Natural killer cell treated with Interleukin-12 subunit alpha and Interleukin-12 subunit beta and Interleukin-15 and Interleukin-18, amount 100 ng/mL, for 72 hours (primary cell): ENCODE results near the gene TESK1. TPM values are rescaled to one million over a fixed set of nuclear protein-coding genes. Genes with fewer than 3 reads are reported as not detected.

Experiments
- ATAC-seq, 2 donors: fragments of 150-1000 bp; cut with Tn5 transposase in 1 of 2; sonication (Bioruptor Pico), chemical (Tn5 transposase) in 1 of 2; 2 replicates each; pipeline ENCODE4 v1.10.0; 2021
- DNase-seq: peaks from one replicate; pipeline ENCODE4 v3.0.0; 2022; ENCODE audit warnings: low spot score
- H3K27ac Mint-ChIP-seq, 2 donors: 1 replicate in 1 of 2; 2 replicates in 1 of 2; pipeline ENCODE4 v1.8.0; 2022; ENCODE audit warnings: mixed read lengths in 2 of 2, mild to moderate bottlenecking in 1 of 2, moderate library complexity in 1 of 2
- H3K27me3 Mint-ChIP-seq, 2 donors: 1 replicate in 1 of 2; 2 replicates in 1 of 2; pipeline ENCODE4 v1.8.0; 2022; ENCODE audit warnings: mixed read lengths in 2 of 2
- H3K36me3 Mint-ChIP-seq: one replicate; pipeline ENCODE4 v1.8.0; 2022; ENCODE audit warnings: mixed read lengths
- H3K4me1 Mint-ChIP-seq, 2 donors: 1 replicate in 1 of 2; 2 replicates in 1 of 2; pipeline ENCODE4 v1.8.0; 2022; ENCODE audit warnings: low read depth in 2 of 2, mixed read lengths in 2 of 2, mild to moderate bottlenecking in 1 of 2
- H3K4me3 Mint-ChIP-seq: one replicate; pipeline ENCODE4 v1.8.0; 2022; ENCODE audit warnings: mixed read lengths
- H3K9me3 Mint-ChIP-seq: 2 replicates; pipeline ENCODE4 v1.8.0; 2022; ENCODE audit warnings: mixed read lengths
- total RNA-seq, 2 donors: library from RNA; stranded (reverse); gene quantifications; one replicate each; pipeline ENCODE4 v1.2.3, GENCODE V29; 2022

The TESK1 gene
- total RNA-seq: 10 to 100 TPM; 41.4 to 43.3 TPM

GRCh38 chr9:35604578-35605350 lies at the start of gene TESK1:
Gene TESK1, plus strand, starts transcription at chr9:35605262. Its CDS starts 358 bp downstream, at chr9:35605620.
- DNase-seq: peak; percentile 93
- peak within 1 kb of the TSS; percentile 97 to 99 for H3K27ac Mint-ChIP-seq
- ATAC-seq: peak; percentile 64 to 74
- H3K4me1 Mint-ChIP-seq: peaks cover 31 to 43% of the 10 kb centered on the region in 2 donors
- peak within 1 kb of the TSS; percentile 97 for H3K4me3 Mint-ChIP-seq
- H3K9me3 Mint-ChIP-seq: no peaks in the 10 kb centered on the region
- H3K27me3 Mint-ChIP-seq: no peaks in the 10 kb centered on the region
- H3K36me3 Mint-ChIP-seq: no peaks in the 10 kb centered on the region

DNA sequence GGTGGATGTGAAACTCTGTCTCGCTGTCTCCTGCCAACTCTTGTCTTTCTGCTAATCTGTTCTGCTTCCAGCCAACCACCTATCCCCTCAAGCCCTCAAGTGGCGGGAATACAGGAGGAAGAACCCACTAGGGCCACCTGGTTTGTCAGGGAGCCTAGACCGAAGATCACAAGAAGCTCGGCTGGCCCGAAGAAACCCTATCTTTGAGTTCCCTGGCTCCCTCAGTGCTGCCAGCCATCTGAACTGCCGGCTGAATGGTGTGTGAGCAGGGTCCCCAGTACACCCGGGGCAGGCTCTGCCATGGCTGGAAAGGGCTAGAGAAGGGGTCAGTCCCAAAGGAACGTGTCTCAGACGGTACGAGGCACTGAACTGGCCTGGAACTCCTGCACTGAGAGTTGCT lies 49.2 kb upstream of the TESK1 start:
- no peak for ATAC-seq
- H3K27me3 Mint-ChIP-seq: no peaks in the 10 kb centered on the region
- no peaks in the 10 kb centered on the region for H3K9me3 Mint-ChIP-seq
- peaks cover 0 to 6% of the 10 kb centered on the region in 2 donors for H3K4me1 Mint-ChIP-seq
- H3K27ac Mint-ChIP-seq: no peak overlapping the region
- H3K36me3 Mint-ChIP-seq: no peaks in the 10 kb centered on the region
- DNase-seq: no peak
- no peak overlapping the region for H3K4me3 Mint-ChIP-seq

- Mint-ChIP-seq H3K27me3 (no peaks in the 10 kb centered on the region), H3K36me3 (no peaks in the 10 kb centered on the region), H3K4me1 (peaks cover 0 to 6% of the 10 kb centered on the region in 2 donors), H3K9me3 (no peaks in the 10 kb centered on the region), H3K27ac (peak overlapping the region in 1 of 2 donors; percentile 11), H3K4me3 (no peak overlapping the region)
- ATAC-seq (no peak), DNase-seq (no peak)
Observed at GRCh38 chr9:35556776-35557175, 48.3 kb upstream of the TESK1 start.

DNA sequence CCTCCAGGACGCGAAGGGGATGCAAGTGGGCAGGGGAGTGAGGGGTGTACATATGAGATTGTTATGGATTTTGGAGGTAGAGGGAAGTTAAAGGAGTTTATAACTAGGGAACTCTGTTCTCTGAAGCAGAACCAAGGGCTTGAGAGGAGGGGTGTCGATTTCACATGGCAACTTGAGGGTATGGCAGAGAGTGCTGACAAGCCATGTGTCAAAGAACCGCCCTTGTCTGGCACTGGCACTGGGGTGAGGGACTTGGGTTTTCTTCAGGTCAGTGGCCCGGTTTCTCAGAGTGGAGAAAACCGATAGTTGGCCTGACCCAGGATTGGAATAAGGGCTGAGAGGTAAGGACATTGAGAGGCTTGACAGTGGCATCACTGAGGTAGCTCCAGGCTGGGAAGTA lies 47.7 kb upstream of the TESK1 start:
- Mint-ChIP-seq H3K27me3 (no peaks in the 10 kb centered on the region), H3K27ac (peak overlapping the region in 1 of 2 donors; percentile 11), H3K4me1 (peaks cover 0 to 6% of the 10 kb centered on the region in 2 donors), H3K9me3 (no peaks in the 10 kb centered on the region), H3K4me3 (no peak overlapping the region), H3K36me3 (no peaks in the 10 kb centered on the region)
- DNase-seq (no peak), ATAC-seq (no peak)

GRCh38 chr9:35558185-35558584 lies 46.9 kb upstream of the TESK1 start:
- no peaks in the 10 kb centered on the region for H3K9me3 Mint-ChIP-seq
- no peaks in the 10 kb centered on the region for H3K27me3 Mint-ChIP-seq
- peaks cover 0 to 6% of the 10 kb centered on the region in 2 donors for H3K4me1 Mint-ChIP-seq
- ATAC-seq (no peak), DNase-seq (no peak)
- H3K27ac Mint-ChIP-seq: no peak overlapping the region
- H3K36me3 Mint-ChIP-seq: no peaks in the 10 kb centered on the region
- no peak overlapping the region for H3K4me3 Mint-ChIP-seq

DNA sequence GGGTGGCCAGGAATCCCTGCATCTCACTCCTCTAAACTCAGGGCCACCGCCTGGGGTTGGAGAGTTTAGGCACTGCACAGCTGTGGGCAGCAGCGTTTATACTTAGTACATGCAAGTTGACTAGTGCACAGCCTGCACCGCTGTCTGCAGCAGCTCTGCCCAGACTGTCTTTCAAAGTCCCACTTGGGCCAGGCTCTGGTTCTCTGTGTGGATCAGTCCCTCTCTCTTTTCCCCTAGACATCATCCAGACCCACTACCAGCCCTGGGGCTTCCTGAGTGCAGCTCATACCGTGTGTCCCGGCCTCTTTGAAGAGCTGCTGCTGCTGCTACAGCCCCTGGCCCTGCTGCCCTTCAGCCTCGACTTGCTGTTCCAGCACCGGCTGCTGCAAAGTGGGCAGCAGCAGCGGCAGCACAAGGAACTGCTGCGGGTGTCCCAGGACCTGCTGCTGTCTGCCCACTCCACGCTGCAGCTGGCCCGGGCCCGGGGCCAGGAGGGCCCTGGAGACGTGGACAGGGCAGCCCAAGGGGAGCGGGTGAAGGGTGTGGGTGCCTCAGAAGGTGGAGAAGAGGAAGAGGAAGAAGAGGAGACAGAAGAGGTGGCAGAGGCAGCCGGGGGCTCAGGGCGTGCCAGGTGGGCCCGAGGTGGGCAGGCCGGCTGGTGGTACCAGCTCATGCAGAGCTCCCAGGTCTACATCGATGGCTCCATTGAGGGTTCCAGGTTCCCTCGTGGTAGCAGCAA lies 45.1 kb upstream of the TESK1 start:
- Mint-ChIP-seq H3K36me3 (no peaks in the 10 kb centered on the region), H3K9me3 (no peaks in the 10 kb centered on the region), H3K4me3 (no peak overlapping the region), H3K27ac (no peak overlapping the region), H3K4me1 (peaks cover 11 to 20% of the 10 kb centered on the region in 2 donors), H3K27me3 (no peaks in the 10 kb centered on the region)
- ATAC-seq: no peak
- DNase-seq: no peak

- Mint-ChIP-seq H3K27me3 (no peaks in the 10 kb centered on the region), H3K9me3 (no peaks in the 10 kb centered on the region), H3K4me3 (no peak overlapping the region), H3K36me3 (no peaks in the 10 kb centered on the region), H3K4me1 (peaks cover 11 to 24% of the 10 kb centered on the region in 2 donors), H3K27ac (no peak overlapping the region)
- no peak for DNase-seq
- no peak for ATAC-seq
Observed at GRCh38 chr9:35560625-35561337, 44.3 kb upstream of the TESK1 start.

- H3K9me3 Mint-ChIP-seq: no peaks in the 10 kb centered on the region
Observed at GRCh38 chr9:35561468-35562261, 43.4 kb upstream of the TESK1 start.

GRCh38 chr9:35562895-35563780 lies 41.9 kb upstream of the TESK1 start:
- H3K9me3 Mint-ChIP-seq: no peaks in the 10 kb centered on the region
- no peaks in the 10 kb centered on the region for H3K36me3 Mint-ChIP-seq
- H3K4me3 Mint-ChIP-seq: peak overlapping the region; percentile 22
- H3K4me1 Mint-ChIP-seq: peaks cover 11 to 22% of the 10 kb centered on the region in 2 donors
- peak overlapping the region; percentile 59 to 89 for H3K27ac Mint-ChIP-seq
- ATAC-seq (no peak), DNase-seq (no peak)
- no peaks in the 10 kb centered on the region for H3K27me3 Mint-ChIP-seq

More at GRCh38 chr9:35561468-35562261, 43.4 kb upstream of the TESK1 start:
- H3K27me3 Mint-ChIP-seq: no peaks in the 10 kb centered on the region
- no peak overlapping the region for H3K4me3 Mint-ChIP-seq
- DNase-seq (no peak), ATAC-seq (no peak)
- no peaks in the 10 kb centered on the region for H3K36me3 Mint-ChIP-seq
- peaks cover 11 to 25% of the 10 kb centered on the region in 2 donors for H3K4me1 Mint-ChIP-seq
- no peak overlapping the region for H3K27ac Mint-ChIP-seq

DNA sequence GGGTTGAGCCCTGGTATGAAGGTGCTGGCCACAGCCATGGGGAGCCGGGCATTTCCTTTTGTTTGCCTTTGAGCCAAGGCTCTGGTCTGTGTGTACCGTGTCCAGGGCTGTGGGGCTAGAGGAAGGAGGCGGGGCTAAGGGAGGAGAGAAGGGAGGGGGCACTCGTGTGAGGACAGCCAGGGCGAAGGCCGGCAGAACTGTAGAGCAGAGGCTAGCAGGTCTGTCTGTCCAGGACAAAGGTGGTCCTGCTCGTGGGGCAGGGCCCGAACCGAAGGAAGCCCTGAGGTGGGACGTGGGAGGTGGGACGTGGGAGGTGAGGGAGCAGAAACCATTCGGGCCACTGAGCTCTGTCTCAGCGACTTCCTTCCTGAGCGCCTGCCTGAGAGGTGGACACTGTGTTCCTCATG lies 41.3 kb upstream of the TESK1 start:
- no peaks in the 10 kb centered on the region for H3K36me3 Mint-ChIP-seq
- no peaks in the 10 kb centered on the region for H3K9me3 Mint-ChIP-seq
- DNase-seq (no peak), ATAC-seq (peak; percentile 28 to 61)
- peaks cover 11 to 22% of the 10 kb centered on the region in 2 donors for H3K4me1 Mint-ChIP-seq
- peak overlapping the region; percentile 22 for H3K4me3 Mint-ChIP-seq
- no peaks in the 10 kb centered on the region for H3K27me3 Mint-ChIP-seq
- H3K27ac Mint-ChIP-seq: peak overlapping the region; percentile 59 to 89

DNA sequence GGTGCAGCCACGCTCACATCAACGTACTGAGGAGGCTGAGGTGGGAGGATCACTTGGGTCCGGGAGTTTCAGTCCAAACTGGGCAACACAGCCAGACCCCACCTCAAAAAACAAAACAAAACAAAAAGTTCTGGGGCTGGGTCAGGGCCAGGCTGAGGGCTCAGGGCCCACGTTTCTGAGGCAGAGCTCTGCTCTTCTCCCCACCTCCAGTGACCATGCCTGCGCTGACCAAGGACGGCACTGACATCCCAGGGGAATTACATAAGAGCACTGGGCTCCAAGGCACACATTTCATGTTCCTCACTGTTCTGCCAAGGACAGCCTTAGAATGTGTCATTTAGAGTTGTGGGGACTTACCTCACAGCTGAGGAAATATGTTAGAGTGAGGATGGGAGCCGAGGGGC lies 40.4 kb upstream of the TESK1 start:
- Mint-ChIP-seq H3K4me3 (no peak overlapping the region), H3K4me1 (peaks cover 19 to 31% of the 10 kb centered on the region in 2 donors), H3K27me3 (no peaks in the 10 kb centered on the region), H3K27ac (peak overlapping the region in 1 of 2 donors; percentile 89), H3K36me3 (no peaks in the 10 kb centered on the region), H3K9me3 (no peaks in the 10 kb centered on the region)
- DNase-seq (no peak), ATAC-seq (no peak)

GRCh38 chr9:35566417-35566816 lies 38.6 kb upstream of the TESK1 start:
- Mint-ChIP-seq H3K27ac (peak overlapping the region in 1 of 2 donors; percentile 20), H3K4me3 (no peak overlapping the region), H3K27me3 (no peaks in the 10 kb centered on the region), H3K4me1 (peaks cover 33 to 40% of the 10 kb centered on the region in 2 donors), H3K36me3 (no peaks in the 10 kb centered on the region), H3K9me3 (no peaks in the 10 kb centered on the region)
- ATAC-seq (no peak), DNase-seq (no peak)
